ENCODE results near the gene DENND2C.

DENND2C gene

GRCh38 chr1:114648503-114648902, 21.3 kb downstream of the DENND2C start:
- no peak for DNase-seq
- Histone ChIP-seq H3K4me3 (ENCODE audit: low read length) (no peak overlapping the region), H3K9me2 (replicated peaks; ENCODE audit: insufficient read depth, low read length) (no peaks in the 10 kb centered on the region), H3K4me1 (ENCODE audit: low read length) (no peaks in the 10 kb centered on the region), H3K27ac (ENCODE audit: low read length) (no peak overlapping the region), H3K9me3 (replicated peaks; ENCODE audit: insufficient read depth, low read length) (no peaks in the 10 kb centered on the region), H3K79me2 (ENCODE audit: low read length) (peaks cover 11% of the 10 kb centered on the region), H3K36me3 (replicated peaks; ENCODE audit: insufficient read depth, low read length) (no peaks in the 10 kb centered on the region), H2AFZ (ENCODE audit: low read length) (no peak overlapping the region), H3K9ac (ENCODE audit: low read length) (no peak overlapping the region), H3F3A (ENCODE audit: insufficient read depth, low read length) (no peaks in the 10 kb centered on the region), H3K4me2 (ENCODE audit: low read depth, low read length) (no peak overlapping the region), H3K27me3 (replicated peaks; ENCODE audit: insufficient read depth, low read length) (no peaks in the 10 kb centered on the region), H4K20me1 (ENCODE audit: insufficient read depth, low read length) (no peaks in the 10 kb centered on the region)
- TF ChIP-seq EZH2phosphoT487 (IDR thresholded peaks at IDR 0.05; ENCODE audit: low read length) (no peak), EZH2 (optimal IDR thresholded peaks at IDR 0.05; ENCODE audit: low read depth, low read length) (no peak)
- TF ChIP-seq, protein P1, sequence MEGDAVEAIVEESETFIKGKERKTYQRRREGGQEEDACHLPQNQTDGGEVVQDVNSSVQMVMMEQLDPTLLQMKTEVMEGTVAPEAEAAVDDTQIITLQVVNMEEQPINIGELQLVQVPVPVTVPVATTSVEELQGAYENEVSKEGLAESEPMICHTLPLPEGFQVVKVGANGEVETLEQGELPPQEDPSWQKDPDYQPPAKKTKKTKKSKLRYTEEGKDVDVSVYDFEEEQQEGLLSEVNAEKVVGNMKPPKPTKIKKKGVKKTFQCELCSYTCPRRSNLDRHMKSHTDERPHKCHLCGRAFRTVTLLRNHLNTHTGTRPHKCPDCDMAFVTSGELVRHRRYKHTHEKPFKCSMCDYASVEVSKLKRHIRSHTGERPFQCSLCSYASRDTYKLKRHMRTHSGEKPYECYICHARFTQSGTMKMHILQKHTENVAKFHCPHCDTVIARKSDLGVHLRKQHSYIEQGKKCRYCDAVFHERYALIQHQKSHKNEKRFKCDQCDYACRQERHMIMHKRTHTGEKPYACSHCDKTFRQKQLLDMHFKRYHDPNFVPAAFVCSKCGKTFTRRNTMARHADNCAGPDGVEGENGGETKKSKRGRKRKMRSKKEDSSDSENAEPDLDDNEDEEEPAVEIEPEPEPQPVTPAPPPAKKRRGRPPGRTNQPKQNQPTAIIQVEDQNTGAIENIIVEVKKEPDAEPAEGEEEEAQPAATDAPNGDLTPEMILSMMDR (IDR thresholded peaks at IDR 0.05; ENCODE audit: low read length): no peak

GRCh38 chr1:114641377-114641776, 28.5 kb downstream of the DENND2C start:
- Histone ChIP-seq H3K79me2 (ENCODE audit: low read length) (no peaks in the 10 kb centered on the region), H3K36me3 (replicated peaks; ENCODE audit: insufficient read depth, low read length) (no peaks in the 10 kb centered on the region), H3K9me2 (replicated peaks; ENCODE audit: insufficient read depth, low read length) (no peaks in the 10 kb centered on the region), H3K9me3 (replicated peaks; ENCODE audit: insufficient read depth, low read length) (no peaks in the 10 kb centered on the region), H3F3A (ENCODE audit: insufficient read depth, low read length) (no peaks in the 10 kb centered on the region), H2AFZ (ENCODE audit: low read length) (no peak overlapping the region), H3K9ac (ENCODE audit: low read length) (no peak overlapping the region), H3K27ac (ENCODE audit: low read length) (no peak overlapping the region), H3K27me3 (replicated peaks; ENCODE audit: insufficient read depth, low read length) (no peaks in the 10 kb centered on the region), H3K4me1 (ENCODE audit: low read length) (no peaks in the 10 kb centered on the region), H3K4me2 (ENCODE audit: low read depth, low read length) (no peak overlapping the region), H4K20me1 (ENCODE audit: insufficient read depth, low read length) (no peaks in the 10 kb centered on the region), H3K4me3 (ENCODE audit: low read length) (no peak overlapping the region)
- no peak for DNase-seq
- TF ChIP-seq EZH2phosphoT487 (IDR thresholded peaks at IDR 0.05; ENCODE audit: low read length) (no peak), EZH2 (optimal IDR thresholded peaks at IDR 0.05; ENCODE audit: low read depth, low read length) (no peak)
- TF ChIP-seq, protein P1 (IDR thresholded peaks at IDR 0.05; ENCODE audit: low read length): no peak

DNA sequence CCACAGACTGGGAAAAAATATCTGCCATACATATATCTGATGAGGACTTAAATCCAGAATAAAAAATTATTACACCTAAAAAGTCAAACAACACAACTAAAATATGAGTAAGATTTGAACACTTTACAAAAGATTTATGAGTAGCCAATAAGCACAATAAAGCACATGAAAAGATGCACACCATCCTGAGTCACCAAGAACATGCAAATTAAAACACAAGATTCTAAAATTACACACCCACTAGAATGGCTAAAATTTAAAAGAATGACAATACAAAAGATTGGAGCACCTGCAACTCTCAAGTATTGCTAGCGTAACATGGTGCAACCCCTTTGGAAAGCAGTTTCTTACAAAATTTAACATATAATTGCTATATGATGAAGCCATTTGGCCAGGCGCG, 30.9 kb downstream of the DENND2C start:
- no peak for TF ChIP-seq EZH2 (optimal IDR thresholded peaks at IDR 0.05; ENCODE audit: low read depth, low read length)
- TF ChIP-seq EZH2phosphoT487 (IDR thresholded peaks at IDR 0.05; ENCODE audit: low read length): no peak
- TF ChIP-seq, protein P1 (IDR thresholded peaks at IDR 0.05; ENCODE audit: low read length): no peak
- Histone ChIP-seq H3K27me3 (replicated peaks; ENCODE audit: insufficient read depth, low read length) (no peaks in the 10 kb centered on the region), H3K9me2 (replicated peaks; ENCODE audit: insufficient read depth, low read length) (no peaks in the 10 kb centered on the region), H3K36me3 (replicated peaks; ENCODE audit: insufficient read depth, low read length) (no peaks in the 10 kb centered on the region), H3K9me3 (replicated peaks; ENCODE audit: insufficient read depth, low read length) (no peaks in the 10 kb centered on the region), H4K20me1 (ENCODE audit: insufficient read depth, low read length) (no peaks in the 10 kb centered on the region), H3K4me1 (ENCODE audit: low read length) (no peaks in the 10 kb centered on the region), H3K4me2 (ENCODE audit: low read depth, low read length) (no peak overlapping the region), H3K27ac (ENCODE audit: low read length) (no peak overlapping the region), H3K79me2 (ENCODE audit: low read length) (no peaks in the 10 kb centered on the region; the same call in 1 of the 2 replicates), H3K9ac (ENCODE audit: low read length) (no peak overlapping the region), H3K4me3 (ENCODE audit: low read length) (no peak overlapping the region), H2AFZ (ENCODE audit: low read length) (no peak overlapping the region), H3F3A (ENCODE audit: insufficient read depth, low read length) (no peaks in the 10 kb centered on the region)
- DNase-seq: no peak

All from MM.1S (cell line).